HUES6 (cell line): ENCODE measurements around the gene FGFR1OP2.
"Not testable (repeated sequence)": the region's sequence is repeated elsewhere in the genome, so short reads cannot be mapped to it uniquely, and the experiment has no call there.

Source experiments
- H3K27ac ChIP-seq: 2 replicates; pipeline ENCODE4 v1.7.0; 2013; ENCODE audit warnings: low read depth, mild to moderate bottlenecking, low read length, inconsistent platforms
- H3K27me3 ChIP-seq: 2 replicates; pipeline ENCODE4 v1.6.1; 2013; ENCODE audit warnings: low read length; ENCODE audit not compliant: control insufficient read depth, insufficient read depth
- H3K36me3 ChIP-seq: 2 replicates; pipeline ENCODE4 v1.6.1; 2013; ENCODE audit warnings: low read length; ENCODE audit not compliant: control insufficient read depth, insufficient read depth
- H3K4me1 ChIP-seq: 2 replicates; pipeline ENCODE4 v1.6.1; 2013; ENCODE audit warnings: low read length; ENCODE audit not compliant: control insufficient read depth, insufficient read depth
- H3K4me3 ChIP-seq: 2 replicates; pipeline ENCODE4 v1.5.1; 2013; ENCODE audit warnings: low read depth, low read length
- H3K9ac ChIP-seq: one replicate; pipeline ENCODE4 v1.6.1; 2013; ENCODE audit warnings: mild to moderate bottlenecking, low read length
- H3K9me3 ChIP-seq: 2 replicates; pipeline ENCODE4 v1.6.1; 2013; ENCODE audit warnings: low read depth, low read length; ENCODE audit not compliant: control insufficient read depth, insufficient read depth

Gene FGFR1OP2

GRCh38 chr12:26948309-26948708, 10.0 kb downstream of the FGFR1OP2 start:
- no peak overlapping the region for H3K27ac ChIP-seq
- no peaks in the 10 kb centered on the region for H3K4me1 ChIP-seq
- no peaks in the 10 kb centered on the region for H3K27me3 ChIP-seq
- H3K9ac ChIP-seq, result no peak overlapping the region
- H3K4me3 ChIP-seq, result no peak overlapping the region
- H3K9me3 ChIP-seq, result no peaks in the 10 kb centered on the region
- H3K36me3 ChIP-seq, result no peaks in the 10 kb centered on the region

DNA sequence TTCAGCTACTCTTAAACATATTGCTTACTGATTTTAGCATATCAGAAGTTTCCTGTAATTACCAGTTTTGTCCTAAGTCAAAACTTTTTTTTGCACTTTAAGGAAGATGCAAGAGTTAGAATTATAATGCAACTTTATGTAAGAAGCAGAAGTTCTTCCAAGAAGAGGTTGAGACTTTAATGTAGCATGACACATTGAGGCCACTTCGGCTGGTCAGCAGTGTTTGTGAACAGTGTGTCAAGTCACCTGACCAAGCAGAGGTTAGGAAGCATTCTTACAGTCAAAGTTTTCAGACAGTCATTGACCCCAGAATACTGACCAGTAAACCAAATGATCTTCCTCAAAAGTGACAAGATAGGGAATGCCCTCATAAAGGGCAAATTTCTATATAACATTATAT, 15.2 kb downstream of the FGFR1OP2 start:
- Histone ChIP-seq H3K27ac (no peak overlapping the region), H3K27me3 (no peaks in the 10 kb centered on the region), H3K36me3 (peaks cover 19% of the 10 kb centered on the region), H3K9ac (no peak overlapping the region), H3K4me3 (no peak overlapping the region), H3K9me3 (no peaks in the 10 kb centered on the region), H3K4me1 (no peaks in the 10 kb centered on the region)

GRCh38 chr12:26954027-26954426, 15.8 kb downstream of the FGFR1OP2 start:
- Histone ChIP-seq H3K27ac (no peak overlapping the region), H3K9ac (no peak overlapping the region), H3K4me3 (no peak overlapping the region), H3K9me3 (no peaks in the 10 kb centered on the region), H3K27me3 (no peaks in the 10 kb centered on the region), H3K4me1 (no peaks in the 10 kb centered on the region), H3K36me3 (peaks cover 23% of the 10 kb centered on the region)

DNA sequence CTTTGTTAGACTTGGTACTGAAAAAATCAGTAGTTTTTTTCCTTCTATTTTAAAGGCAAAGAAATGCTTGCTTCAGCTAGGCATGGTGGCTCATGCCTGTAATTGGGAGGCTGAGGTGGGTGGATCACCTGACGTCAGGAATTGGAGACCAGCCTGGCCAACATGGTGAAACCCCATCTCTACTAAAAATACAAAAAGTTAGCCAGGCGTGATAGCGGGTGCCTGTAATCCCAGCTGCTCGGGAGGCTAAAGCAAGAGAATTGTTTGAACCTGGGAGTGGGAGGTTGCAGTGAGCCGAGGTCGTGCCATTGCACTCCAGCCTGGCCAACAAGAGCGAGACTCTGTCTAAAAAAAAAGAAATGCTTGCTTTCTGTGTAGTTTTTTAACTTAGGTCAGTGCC, 23.1 kb downstream of the FGFR1OP2 start:
- H3K9ac ChIP-seq, H3K4me1 ChIP-seq, H3K27ac ChIP-seq, H3K27me3 ChIP-seq, H3K9me3 ChIP-seq, H3K4me3 ChIP-seq: not testable (repeated sequence)
- peaks cover 45% of the 10 kb centered on the region for H3K36me3 ChIP-seq

DNA sequence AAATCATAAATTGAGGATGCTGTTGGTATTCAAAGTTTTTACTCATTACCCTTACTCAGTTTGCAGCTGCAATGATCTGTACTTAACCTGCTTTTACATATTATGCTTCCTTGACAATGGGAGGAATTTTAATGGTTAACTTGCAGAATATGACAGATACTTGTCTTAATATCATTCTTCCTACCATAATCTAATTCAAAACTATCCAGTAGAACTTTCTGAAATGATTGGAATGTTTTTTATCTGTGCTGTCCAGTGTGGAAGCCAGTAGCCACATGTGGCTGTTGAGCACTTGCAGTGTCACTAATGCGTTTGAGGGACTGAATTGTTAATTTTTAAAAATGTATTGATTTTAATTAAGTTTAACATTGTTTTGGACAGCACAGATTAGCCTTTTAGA, 23.5 kb downstream of the FGFR1OP2 start:
- Histone ChIP-seq H3K9me3 (no peaks in the 10 kb centered on the region), H3K27me3 (no peaks in the 10 kb centered on the region), H3K27ac (no peak overlapping the region), H3K9ac (no peak overlapping the region), H3K4me1 (no peaks in the 10 kb centered on the region), H3K4me3 (no peak overlapping the region), H3K36me3 (peaks cover 42% of the 10 kb centered on the region)

- no peak overlapping the region for H3K27ac ChIP-seq
- no peaks in the 10 kb centered on the region for H3K27me3 ChIP-seq
- no peak overlapping the region for H3K4me3 ChIP-seq
- H3K9ac ChIP-seq, result no peak overlapping the region
- no peaks in the 10 kb centered on the region for H3K9me3 ChIP-seq
- H3K36me3 ChIP-seq, result peaks cover 37% of the 10 kb centered on the region
- no peaks in the 10 kb centered on the region for H3K4me1 ChIP-seq
Measured at GRCh38 chr12:26963413-26963812, 25.1 kb downstream of the FGFR1OP2 start.

DNA sequence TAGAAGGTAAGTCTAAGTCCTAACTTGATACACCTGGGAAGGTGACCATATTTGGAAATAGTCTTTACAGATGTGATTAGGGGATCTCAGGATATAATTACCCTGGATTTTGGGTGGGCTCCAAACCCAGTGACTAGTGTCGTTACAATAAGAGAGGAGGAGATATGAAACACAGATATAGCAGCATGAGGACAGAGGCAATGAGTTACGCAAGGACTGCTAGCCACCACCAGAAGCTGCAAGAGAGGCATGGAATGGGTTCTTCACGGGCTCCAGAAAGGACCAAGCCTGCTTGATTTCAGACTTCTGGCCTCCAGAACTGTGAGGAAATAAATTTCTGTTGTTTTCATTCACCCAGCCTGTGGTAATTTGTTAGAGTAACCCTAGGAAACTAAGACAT, 28.6 kb downstream of the FGFR1OP2 start:
- no peak overlapping the region for H3K4me3 ChIP-seq
- no peaks in the 10 kb centered on the region for H3K4me1 ChIP-seq
- H3K27me3 ChIP-seq, result no peaks in the 10 kb centered on the region
- peaks cover 41% of the 10 kb centered on the region for H3K36me3 ChIP-seq
- H3K9me3 ChIP-seq, result no peaks in the 10 kb centered on the region
- no peak overlapping the region for H3K9ac ChIP-seq
- no peak overlapping the region for H3K27ac ChIP-seq

GRCh38 chr12:26970136-26970535, 31.9 kb downstream of the FGFR1OP2 start:
- no peak overlapping the region for H3K4me3 ChIP-seq
- no peak overlapping the region for H3K27ac ChIP-seq

GRCh38 chr12:26971963-26972362, 33.7 kb downstream of the FGFR1OP2 start:
- H3K9ac ChIP-seq, result no peak overlapping the region
- H3K9me3 ChIP-seq, result no peaks in the 10 kb centered on the region
- H3K4me3 ChIP-seq, result no peak overlapping the region
- H3K27ac ChIP-seq, result no peak overlapping the region
- H3K4me1 ChIP-seq, result no peaks in the 10 kb centered on the region
- no peaks in the 10 kb centered on the region for H3K27me3 ChIP-seq
- H3K36me3 ChIP-seq, result peaks cover 59% of the 10 kb centered on the region

More at GRCh38 chr12:26970136-26970535, 31.9 kb downstream of the FGFR1OP2 start:
- H3K27me3 ChIP-seq, result no peaks in the 10 kb centered on the region
- H3K36me3 ChIP-seq, result peaks cover 47% of the 10 kb centered on the region
- no peaks in the 10 kb centered on the region for H3K4me1 ChIP-seq
- no peaks in the 10 kb centered on the region for H3K9me3 ChIP-seq
- no peak overlapping the region for H3K9ac ChIP-seq

GRCh38 chr12:26976687-26977086, 38.4 kb downstream of the FGFR1OP2 start:
- H3K4me1 ChIP-seq, result no peaks in the 10 kb centered on the region
- no peaks in the 10 kb centered on the region for H3K9me3 ChIP-seq
- H3K4me3 ChIP-seq, result no peak overlapping the region
- no peaks in the 10 kb centered on the region for H3K27me3 ChIP-seq
- peaks cover 66% of the 10 kb centered on the region for H3K36me3 ChIP-seq
- no peak overlapping the region for H3K27ac ChIP-seq
- no peak overlapping the region for H3K9ac ChIP-seq

DNA sequence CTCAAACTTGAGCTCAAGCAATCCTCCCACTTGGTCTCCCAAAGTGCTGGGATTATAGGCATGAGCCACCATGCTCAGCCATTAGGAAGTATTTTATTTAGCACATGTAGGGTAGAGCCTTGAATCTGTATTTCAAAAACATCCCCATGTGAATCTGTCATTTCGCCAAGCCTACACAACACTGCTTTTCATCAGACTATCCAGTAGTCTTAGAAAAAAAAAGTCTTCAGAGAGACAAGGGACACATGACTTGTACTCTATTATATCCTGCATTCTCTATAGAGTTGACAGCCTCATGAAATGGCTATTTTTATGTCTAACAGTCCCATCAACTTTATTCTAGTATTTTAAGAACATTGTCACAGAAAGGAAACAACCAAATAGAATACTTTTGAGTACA, 40.5 kb downstream of the FGFR1OP2 start:
- Histone ChIP-seq H3K9me3 (no peaks in the 10 kb centered on the region), H3K27ac (no peak overlapping the region), H3K4me3 (no peak overlapping the region), H3K9ac (no peak overlapping the region), H3K4me1 (no peaks in the 10 kb centered on the region), H3K36me3 (peaks cover 67% of the 10 kb centered on the region), H3K27me3 (no peaks in the 10 kb centered on the region)

DNA sequence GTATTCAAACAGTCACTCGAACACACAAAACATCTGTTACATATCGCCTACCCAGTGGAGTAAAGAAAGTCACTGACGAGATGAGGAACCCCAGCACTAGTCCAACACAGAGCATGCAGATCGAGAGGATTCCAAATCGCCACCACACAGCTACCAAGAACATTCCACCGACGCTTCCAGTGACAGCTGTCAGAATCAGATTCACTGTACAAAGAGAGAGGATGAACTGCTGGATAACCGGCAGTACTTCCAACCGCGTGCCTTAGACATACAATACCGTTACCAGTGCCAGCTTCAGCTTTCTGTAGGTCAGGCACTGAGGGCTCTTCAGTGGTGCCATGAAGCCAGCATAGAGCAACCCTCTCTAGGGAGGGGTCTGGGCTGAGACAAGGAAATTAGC, 41.5 kb downstream of the FGFR1OP2 start:
- Histone ChIP-seq H3K9me3 (no peaks in the 10 kb centered on the region), H3K36me3 (peaks cover 62% of the 10 kb centered on the region), H3K27me3 (no peaks in the 10 kb centered on the region)

More for the DNA sequence above, 41.5 kb downstream of the FGFR1OP2 start:
- H3K4me1 ChIP-seq, result no peaks in the 10 kb centered on the region
- no peak overlapping the region for H3K27ac ChIP-seq
- no peak overlapping the region for H3K9ac ChIP-seq
- H3K4me3 ChIP-seq, result no peak overlapping the region
